ENCODE data around the gene PKDCC.

Gene PKDCC

DNA sequence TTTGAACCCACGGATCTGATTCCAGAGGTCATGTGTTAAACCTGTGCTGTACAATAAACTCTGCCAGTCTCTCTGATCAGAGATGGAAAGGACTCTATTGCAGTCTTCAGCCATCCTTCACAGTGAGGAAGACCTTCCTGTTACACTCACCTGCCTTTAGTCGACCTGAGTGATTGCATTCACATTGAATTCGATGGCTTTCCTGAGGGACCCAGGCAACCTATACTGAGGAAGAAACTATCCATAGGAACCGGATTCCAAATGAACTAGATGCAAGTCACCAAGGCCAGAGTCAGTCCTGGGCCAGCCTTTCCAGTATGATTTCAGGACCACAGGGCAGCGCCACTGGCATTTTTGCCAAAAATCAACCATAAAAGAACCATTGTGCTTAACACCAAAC lies 56.8 kb downstream of the PKDCC start:
- TF ChIP-seq JUND (IDR thresholded peaks at IDR 0.05; ENCODE audit: low read depth) = no peak
- DNase-seq (ENCODE audit: low read depth in 1 of 2, low spot score in 1 of 2) = no peak
- in situ Hi-C loops (cut with HindIII; ENCODE audit: low pct_unique_long_range_greater_than_20kb, low sequenced_read_pairs) = no loop called here

DNA sequence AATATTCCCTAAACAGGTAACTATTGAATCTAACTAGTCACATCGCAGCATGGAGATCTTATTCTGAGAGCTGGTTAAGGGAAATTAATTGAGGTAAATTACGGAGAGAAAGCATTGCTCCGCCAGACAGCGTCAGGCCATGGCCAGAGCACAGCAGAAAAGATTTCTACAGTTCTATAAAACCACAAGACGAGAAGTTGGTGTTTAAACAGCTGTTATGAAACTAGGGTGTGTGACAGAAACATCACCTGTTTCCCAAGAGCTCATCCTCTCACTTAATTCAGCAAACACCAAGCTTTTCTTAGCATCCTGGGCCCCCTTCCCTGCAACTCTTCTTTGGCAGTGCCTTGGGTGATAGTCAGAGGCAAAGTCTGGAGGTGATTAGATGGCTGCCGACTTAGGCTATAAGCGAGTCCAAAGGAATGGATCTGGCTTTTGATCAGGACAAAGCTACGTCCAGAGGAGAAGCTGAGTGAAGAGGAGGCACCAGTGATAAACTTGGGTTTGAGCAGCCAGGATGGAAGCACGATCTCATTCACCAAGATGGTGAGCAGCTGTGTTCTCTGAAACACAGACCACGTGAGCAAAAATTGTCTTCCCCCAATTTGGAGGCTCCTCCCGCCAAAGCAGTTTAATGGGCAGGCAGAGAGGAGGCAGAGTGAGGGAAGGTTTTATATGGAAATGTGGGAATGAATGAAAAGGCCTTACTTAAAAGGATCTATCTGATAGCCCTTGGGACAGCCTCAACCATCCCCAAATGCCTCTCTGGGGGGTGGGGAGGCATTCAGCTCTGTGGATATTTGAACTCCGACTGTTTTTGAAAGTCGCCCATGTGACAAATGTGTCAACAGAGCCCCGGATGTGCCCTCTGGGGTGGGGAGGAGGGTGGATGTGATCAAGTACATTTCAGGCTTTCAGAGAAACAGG lies 57.8 kb downstream of the PKDCC start:
- in situ Hi-C loops (cut with HindIII; ENCODE audit: low pct_unique_long_range_greater_than_20kb, low sequenced_read_pairs) = no loop called here
- no peak for DNase-seq (ENCODE audit: low read depth in 1 of 2, low spot score in 1 of 2)
- no peak for TF ChIP-seq JUND (IDR thresholded peaks at IDR 0.05; ENCODE audit: low read depth)

DNA sequence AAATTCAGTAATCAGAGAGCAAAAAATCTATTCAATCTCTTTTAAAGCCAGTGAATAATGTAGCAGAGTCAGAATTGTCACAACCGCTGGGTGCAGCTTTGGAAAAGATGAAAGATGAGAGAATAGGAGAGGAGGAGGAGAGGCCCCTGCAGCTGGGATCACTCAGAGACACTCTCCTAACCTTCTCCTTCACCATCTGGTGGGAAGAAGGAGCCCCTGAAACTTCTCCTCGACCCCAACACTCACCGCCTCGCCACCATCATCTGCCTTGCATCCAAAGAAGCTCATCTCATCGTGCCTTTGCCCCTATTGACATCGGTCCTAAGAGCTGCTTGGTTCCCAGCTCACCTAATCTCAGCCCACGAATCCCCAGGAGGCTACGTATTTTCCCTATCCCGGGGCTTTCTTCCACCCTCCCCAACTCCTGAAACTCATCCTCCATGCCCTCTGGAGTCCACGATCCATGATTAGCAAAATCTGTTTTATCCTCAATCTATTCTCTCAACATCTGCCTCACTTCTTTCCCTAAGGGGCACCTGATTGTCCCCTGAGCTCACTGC lies 58.5 kb downstream of the PKDCC start:
- no peak for DNase-seq (ENCODE audit: low read depth in 1 of 2, low spot score in 1 of 2)
- in situ Hi-C loops (cut with HindIII; ENCODE audit: low pct_unique_long_range_greater_than_20kb, low sequenced_read_pairs) = no loop called here
- no peak for TF ChIP-seq JUND (IDR thresholded peaks at IDR 0.05; ENCODE audit: low read depth)

DNA sequence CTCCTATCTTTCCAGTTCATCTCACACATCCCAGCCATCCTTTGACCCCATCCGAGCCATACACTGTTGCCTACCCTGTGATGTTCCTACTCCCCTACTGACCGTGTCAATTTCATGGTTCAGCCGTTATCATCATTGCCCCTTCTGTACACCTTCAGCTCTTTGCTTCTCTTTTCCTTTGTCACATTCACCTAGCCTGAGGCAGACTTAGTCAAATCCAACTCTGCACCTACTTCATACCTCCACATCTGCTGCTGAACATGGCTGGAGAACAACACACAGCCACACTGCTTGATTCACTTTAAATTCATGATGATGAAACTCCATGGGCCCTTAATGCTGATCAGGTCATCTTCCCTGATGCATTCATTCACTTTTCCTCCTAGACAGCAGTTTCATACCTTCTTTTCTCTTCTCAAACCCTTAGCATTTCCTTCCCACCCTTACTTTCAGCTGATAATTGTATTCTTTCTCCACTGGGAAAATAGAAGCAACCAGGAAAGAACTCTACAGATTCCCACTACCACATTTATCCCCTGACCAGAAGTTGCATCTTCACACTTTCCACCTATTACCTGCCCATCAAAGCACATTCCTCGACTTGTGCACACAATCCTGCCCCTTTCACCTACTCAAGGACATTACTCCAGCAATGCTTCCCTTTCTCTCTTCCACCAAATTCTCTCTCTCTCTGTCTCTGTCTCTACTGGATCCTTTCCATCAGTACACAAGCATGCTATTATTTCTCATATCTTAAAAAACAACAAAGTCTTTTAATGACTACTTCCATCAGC lies 59.6 kb downstream of the PKDCC start:
- no peak for DNase-seq (ENCODE audit: low read depth in 1 of 2, low spot score in 1 of 2)
- no peak for TF ChIP-seq JUND (IDR thresholded peaks at IDR 0.05; ENCODE audit: low read depth)
- in situ Hi-C loops (cut with HindIII; ENCODE audit: low pct_unique_long_range_greater_than_20kb, low sequenced_read_pairs) = no loop called here

All from T47D (cell line).